T1000 (cell line): ENCODE data around the gene FAM120C.

Experiments used
- DNase-seq: peaks from one replicate; lab custom pipeline; 2025; ENCODE audit warnings: mixed read lengths; lab: John Stamatoyannopoulos, UW

FAM120C gene

DNA sequence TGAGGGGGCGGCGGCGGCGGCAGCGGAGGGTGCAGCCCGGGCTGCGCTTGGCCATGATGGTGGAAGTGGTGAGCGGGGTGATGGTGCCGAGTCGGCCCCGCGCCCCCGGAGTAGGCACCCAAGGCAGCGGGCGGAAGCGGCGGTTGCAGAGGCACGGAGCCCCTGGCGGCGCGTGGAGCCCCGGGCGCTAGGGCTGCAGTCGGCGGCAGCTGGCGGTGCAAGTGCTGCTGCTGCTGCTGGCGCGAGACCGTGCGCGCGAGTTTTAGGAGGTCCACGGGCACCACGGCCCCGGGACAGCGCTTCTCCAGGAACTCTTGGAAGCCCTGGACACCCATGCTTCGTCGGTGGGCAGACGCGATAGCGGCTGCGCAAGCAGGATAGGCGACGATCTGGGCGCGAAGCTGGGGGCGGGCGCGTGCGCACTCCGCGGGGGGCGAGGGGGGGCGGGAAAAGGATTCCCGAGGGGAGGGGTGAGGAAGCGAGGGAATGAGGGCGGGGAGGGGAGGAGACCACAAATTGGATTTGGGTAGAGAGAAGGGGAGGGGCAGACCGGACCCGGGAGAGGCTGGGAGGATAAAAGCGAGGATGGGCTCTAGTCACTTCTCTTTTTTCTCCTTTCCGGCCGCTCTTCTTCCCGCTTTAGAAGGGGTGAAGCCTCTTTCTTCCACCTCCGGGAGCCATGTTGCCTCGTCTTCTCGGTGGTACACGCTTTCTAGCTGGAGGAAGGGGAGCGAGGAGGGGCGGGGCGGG lies at the start of gene FAM120C:
Gene FAM120C (minus strand): TSS at position 391 of the 750 bp plus-strand sequence. CDS start 56 bp downstream, at position 335.
- DNase-seq, result peak; percentile 74

DNA sequence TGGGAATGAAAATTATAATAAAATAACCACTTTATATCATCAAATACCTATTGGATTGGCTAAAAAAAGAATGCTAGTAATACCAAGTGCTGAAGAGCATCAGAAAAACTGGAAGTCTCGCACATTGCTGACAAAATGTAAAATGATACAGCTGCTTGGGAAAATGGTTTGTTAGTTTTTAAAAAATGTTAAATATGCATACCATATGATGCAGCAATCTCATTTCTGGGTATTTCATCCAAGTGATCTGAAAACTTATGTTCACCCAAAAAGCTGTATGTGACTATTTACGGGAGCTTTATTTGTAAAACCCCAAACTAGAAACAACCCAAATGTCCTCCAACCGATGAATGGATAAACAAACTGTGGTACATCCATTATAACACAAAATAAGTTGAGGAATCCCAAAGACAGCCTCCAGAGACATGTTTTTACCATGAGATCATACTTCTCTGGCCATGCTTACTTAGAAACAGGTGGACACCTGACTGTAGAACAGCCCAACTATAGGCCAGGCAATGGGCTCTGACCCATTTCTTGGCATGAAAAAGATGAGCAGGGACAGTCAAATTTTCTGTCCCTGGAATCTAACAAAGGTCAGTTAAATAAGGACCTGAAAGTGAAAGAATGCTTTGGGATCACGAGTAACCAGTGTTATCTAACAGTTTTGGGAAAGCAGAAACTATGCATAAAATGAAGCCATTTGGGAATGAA lies 47.5 kb upstream of the FAM120C start:
- no peak for DNase-seq

GRCh38 chrX:54223581-54223980 lies 40.5 kb upstream of the FAM120C start:
- DNase-seq, result no peak

DNA sequence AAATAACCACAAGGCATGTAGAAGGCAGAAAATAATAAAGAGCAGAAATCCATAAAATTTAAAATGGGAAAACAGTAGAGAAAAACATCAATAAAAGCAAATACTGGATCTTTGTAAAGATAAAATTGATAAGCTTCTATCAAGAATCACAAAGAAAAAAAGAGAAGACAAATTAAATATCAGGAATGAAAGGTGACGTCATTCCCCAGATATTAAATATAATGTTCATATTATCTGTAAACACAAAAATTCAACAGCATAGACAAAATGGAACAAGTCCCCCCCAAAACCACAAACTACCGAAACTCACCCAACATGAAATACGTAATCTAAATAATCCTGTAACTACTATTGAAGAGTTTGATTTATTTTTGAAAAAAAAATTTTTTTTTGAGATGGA lies 30.5 kb upstream of the FAM120C start:
- DNase-seq, result no peak

GRCh38 chrX:54208531-54208930 lies 25.5 kb upstream of the FAM120C start:
- no peak for DNase-seq

GRCh38 chrX:54198262-54198661 lies 15.2 kb upstream of the FAM120C start:
- DNase-seq, result no peak

DNA sequence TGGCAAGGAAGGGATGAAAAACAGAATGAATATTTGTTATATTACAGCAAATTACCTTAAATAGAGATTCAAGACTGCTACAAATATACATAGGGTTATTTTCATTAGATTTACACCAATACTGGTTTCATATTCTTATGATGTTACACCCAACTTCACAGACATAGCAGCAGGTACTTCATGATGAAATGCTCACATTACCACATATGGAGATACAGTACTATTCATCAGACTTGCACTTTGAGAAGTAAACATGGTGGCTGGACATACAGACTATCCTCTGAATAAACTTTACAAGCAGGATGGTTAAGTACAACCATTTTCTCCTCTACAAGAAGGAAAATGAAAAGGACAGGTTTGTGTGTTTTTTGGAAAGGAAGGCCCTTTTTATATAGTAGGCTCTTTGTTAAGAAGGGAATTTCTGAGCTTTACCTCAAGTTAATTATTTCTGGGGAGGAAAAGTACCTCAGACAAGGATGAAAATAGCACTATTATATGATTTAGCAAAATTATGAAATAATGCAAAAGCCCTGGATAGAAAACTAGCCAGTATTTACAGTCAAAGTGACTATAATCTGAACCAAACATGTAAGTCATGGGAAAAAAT lies 12.0 kb upstream of the FAM120C start:
- no peak for DNase-seq

- no peak for DNase-seq
Measured at GRCh38 chrX:54193085-54193821, 10.2 kb upstream of the FAM120C start.

DNA sequence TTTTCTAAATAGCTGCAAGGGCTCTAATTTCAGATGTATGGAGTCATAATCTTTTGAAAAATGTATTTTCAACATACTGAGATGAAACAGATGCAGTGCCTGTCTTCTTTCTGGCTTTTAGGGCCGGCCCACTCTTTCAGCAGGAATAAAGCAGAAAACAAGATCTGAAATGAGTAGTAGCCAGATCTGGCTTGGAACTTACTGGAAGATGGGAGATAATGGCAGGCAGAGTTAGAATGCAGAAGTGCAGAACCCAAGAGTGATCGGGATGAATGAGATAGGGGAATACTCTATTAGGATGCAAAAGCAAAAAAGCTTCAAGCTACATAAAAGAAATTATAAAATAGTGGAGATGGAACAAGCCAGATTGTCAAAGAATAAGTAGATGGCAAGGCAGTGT lies 1.4 kb upstream of the FAM120C start:
- no peak for DNase-seq

DNA sequence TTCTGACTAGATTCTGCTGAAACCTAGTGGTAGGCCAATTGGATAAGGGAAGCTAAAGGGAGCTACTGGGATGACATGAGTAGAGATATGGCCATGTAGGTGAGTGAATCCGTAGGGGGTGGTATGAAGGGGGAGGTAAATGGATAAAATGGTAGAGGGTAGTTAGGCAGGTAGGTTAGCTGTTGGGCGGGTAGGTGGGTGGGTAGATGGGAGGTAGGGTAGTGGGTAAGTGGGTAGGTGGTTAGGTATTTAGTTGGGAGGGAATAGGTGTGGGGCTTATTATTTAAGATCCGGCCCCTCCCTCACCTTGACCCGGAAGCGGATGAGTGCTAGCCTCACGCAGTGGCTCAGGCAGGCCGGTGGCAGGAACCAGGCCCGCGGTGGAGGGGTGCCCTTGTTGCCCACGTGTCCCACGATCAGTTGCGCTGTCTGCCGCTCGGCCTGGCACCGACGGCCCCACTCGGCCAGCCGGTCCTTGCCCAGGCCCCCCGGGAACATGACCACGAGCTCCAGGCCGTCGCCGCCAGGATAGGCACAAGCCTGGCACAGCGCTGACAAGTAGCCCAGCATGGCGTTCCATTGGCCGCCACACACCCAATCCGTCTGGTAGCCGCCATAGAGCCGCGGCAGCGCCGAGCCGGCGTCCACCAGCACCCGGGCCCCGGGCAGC lies 725 bp downstream of the FAM120C start:
- peak; percentile 1 for DNase-seq

DNA sequence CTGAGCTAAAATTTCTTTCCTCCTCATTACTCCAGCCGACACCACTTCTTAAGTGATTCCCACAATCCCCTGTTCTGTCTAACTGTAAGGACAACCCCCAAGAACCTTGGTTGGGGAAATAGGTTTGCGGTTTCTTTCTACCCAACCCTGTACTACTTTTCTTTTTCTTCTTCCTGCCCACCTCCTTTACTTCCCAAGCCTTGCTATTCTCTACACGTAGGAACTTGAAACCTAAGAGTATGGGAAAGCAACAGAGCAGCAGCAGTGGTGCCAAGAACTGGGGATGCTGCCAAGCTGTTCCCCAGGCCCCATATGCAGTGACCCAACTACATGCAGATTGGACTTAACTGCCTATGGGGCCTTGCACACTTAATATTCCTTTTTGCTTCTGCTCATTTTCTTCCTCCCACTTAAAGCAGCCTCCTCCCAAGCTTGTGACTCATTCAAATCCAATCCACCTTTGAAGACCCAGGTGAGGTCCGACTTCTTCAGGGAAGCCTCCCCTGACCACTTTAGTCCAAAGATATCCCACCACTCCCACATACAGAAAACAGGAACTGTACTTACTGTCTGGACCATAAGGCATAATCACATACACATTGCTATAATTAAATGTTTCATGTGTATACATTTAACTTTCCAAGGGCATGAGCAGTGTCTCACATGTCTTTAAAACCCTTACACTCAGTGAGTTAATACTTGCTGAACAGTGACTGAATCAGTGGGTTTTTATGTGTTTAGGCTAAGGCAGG lies 1.7 kb downstream of the FAM120C start:
- DNase-seq, result no peak

DNA sequence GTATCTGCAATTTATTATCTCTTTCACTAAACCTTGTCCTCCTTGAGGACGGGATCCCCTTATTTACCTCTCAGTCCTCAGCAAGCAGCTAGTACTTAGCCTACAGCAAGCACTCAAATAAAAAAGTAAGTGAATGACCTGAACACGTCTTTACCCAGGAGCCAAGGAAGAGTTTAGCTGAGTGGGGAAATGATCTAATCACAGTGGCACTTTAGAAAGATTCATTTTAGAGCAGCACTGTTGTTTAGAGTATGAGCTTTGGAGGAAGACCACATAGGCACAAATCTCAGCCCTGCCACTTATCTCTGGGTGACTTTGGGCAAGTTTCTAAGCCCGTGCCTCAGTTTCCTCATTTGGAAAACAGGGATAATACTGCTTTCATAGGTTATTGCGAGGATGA lies 2.7 kb downstream of the FAM120C start:
- no peak for DNase-seq

- no peak for DNase-seq
Measured at GRCh38 chrX:54178100-54178940, 4.7 kb downstream of the FAM120C start.

GRCh38 chrX:54177306-54177705 lies 5.7 kb downstream of the FAM120C start:
- no peak for DNase-seq

- no peak for DNase-seq
Measured at GRCh38 chrX:54173791-54174190, 9.3 kb downstream of the FAM120C start.

DNA sequence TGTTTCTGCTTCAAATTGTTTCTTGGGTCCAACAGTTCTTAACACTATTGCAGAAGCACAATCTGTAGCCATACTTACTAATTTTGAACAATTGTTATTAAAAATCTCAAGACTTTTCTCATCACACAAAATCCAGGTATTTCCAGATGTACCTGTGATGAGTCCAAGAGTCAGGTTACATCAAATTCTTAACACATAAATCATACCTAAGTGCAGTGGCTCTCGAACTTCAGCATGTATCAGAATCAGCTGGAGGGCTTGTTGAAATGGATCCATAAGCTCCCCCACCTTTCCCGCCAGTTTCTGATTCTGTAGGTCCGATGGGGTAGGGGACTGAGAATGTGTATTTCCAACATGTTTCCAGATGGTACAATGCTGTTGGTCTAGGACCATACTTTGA lies 10.6 kb downstream of the FAM120C start:
- DNase-seq, result no peak

GRCh38 chrX:54171527-54172250 lies 11.4 kb downstream of the FAM120C start:
- DNase-seq, result no peak

DNA sequence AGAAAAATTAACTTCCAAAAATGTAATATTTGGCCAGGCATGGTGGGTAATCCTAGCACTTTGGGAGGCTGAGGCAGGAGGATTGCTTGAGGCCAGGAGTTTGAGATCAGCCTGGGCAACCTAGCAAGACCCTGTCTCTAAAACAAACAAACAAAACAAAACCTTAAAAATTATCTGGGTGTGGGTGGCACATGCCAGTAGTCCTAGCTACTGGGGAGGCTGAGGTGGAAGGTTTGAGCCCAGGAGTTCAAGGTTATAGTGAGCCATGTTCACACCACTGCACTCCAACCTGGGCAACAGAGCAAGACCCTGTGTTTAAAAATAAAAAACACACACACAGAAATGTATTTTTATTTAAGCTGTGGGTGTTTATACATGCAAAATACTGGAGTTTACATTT lies 12.0 kb downstream of the FAM120C start:
- no peak for DNase-seq

- no peak for DNase-seq
Measured at GRCh38 chrX:54166915-54167314, 16.1 kb downstream of the FAM120C start.
